Measurements from ENCODE around the gene TSEN54. TPM values are rescaled to one million over a fixed set of nuclear protein-coding genes. Genes with fewer than 3 reads are reported as not detected.

TSEN54 gene
- total RNA-seq, 2 experiments from 2014 or later, result 73.3 to 78.7 TPM

GRCh38 chr17:75555679-75556153, 39.4 kb downstream of the TSEN54 start:
- Histone ChIP-seq H3K4me1 (ENCODE audit: insufficient read depth, low read length) (no peaks in the 10 kb centered on the region), H3K36me3 (ENCODE audit: insufficient read depth, low read length) (peaks cover 10% of the 10 kb centered on the region), H3K9me3 (ENCODE audit: control insufficient read depth in 1 of 2, insufficient read depth in 1 of 2, low read length in 2 of 2) (no peaks in the 10 kb centered on the region), H3K27me3 (ENCODE audit: control insufficient read depth in 1 of 2, insufficient read depth in 2 of 2, low read length in 2 of 2) (no peaks in the 10 kb centered on the region), H3K27ac (ENCODE audit: low read depth in 1 of 2, low read length in 2 of 2) (no peak overlapping the region), H3K4me3 (ENCODE audit: low read length) (no peak overlapping the region)
- POLR2A ChIA-PET, result no interaction called here
- H3K9me3 Mint-ChIP-seq, result no peaks in the 10 kb centered on the region
- DNase-seq (no peak), ATAC-seq (ENCODE audit: poor library complexity) (no peak)
- no peak for TF ChIP-seq CTCF (IDR thresholded peaks at IDR 0.05)
- peaks cover 4% of the 10 kb centered on the region for H3K36me3 Mint-ChIP-seq (ENCODE audit: low read depth)
- H3K4me1 Mint-ChIP-seq (ENCODE audit: low read depth), result no peaks in the 10 kb centered on the region
- no peaks in the 10 kb centered on the region for H3K27me3 Mint-ChIP-seq
- no peak overlapping the region for H3K4me3 Mint-ChIP-seq
- intact Hi-C loops (cut with DNase I, micrococcal nuclease), result no loop called here
- CTCF ChIA-PET, result no interaction called here
- no peak overlapping the region for H3K27ac Mint-ChIP-seq

GRCh38 chr17:75557075-75557851, 40.9 kb downstream of the TSEN54 start:
- Histone ChIP-seq H3K27ac (ENCODE audit: low read depth in 1 of 2, low read length in 2 of 2) (no peak overlapping the region), H3K4me1 (ENCODE audit: insufficient read depth, low read length) (no peaks in the 10 kb centered on the region), H3K4me3 (ENCODE audit: low read length) (no peak overlapping the region), H3K27me3 (ENCODE audit: control insufficient read depth in 1 of 2, insufficient read depth in 2 of 2, low read length in 2 of 2) (no peaks in the 10 kb centered on the region), H3K9me3 (ENCODE audit: control insufficient read depth in 1 of 2, insufficient read depth in 1 of 2, low read length in 2 of 2) (no peaks in the 10 kb centered on the region), H3K36me3 (ENCODE audit: insufficient read depth, low read length) (peaks cover 13% of the 10 kb centered on the region)
- Mint-ChIP-seq H3K27ac (no peak overlapping the region), H3K4me1 (ENCODE audit: low read depth) (no peaks in the 10 kb centered on the region), H3K27me3 (no peaks in the 10 kb centered on the region), H3K4me3 (no peak overlapping the region), H3K36me3 (ENCODE audit: low read depth) (peaks cover 8% of the 10 kb centered on the region), H3K9me3 (no peaks in the 10 kb centered on the region)
- ChIA-PET POLR2A (no interaction called here), CTCF (no interaction called here)
- no peak for DNase-seq
- TF ChIP-seq CTCF (IDR thresholded peaks at IDR 0.05), result no peak
- intact Hi-C loops (cut with DNase I, micrococcal nuclease), result no loop called here
- no peak for ATAC-seq (ENCODE audit: poor library complexity)

- CTCF ChIA-PET, result no interaction called here
- Mint-ChIP-seq H3K36me3 (ENCODE audit: low read depth) (peaks cover 11% of the 10 kb centered on the region), H3K9me3 (no peaks in the 10 kb centered on the region), H3K4me1 (ENCODE audit: low read depth) (no peaks in the 10 kb centered on the region), H3K4me3 (no peak overlapping the region), H3K27me3 (no peaks in the 10 kb centered on the region), H3K27ac (no peak overlapping the region)
- ATAC-seq (ENCODE audit: poor library complexity), result no peak
- Histone ChIP-seq H3K4me1 (ENCODE audit: insufficient read depth, low read length) (no peaks in the 10 kb centered on the region), H3K27ac (ENCODE audit: low read depth in 1 of 2, low read length in 2 of 2) (no peak overlapping the region), H3K36me3 (ENCODE audit: insufficient read depth, low read length) (peaks cover 18% of the 10 kb centered on the region), H3K27me3 (ENCODE audit: control insufficient read depth in 1 of 2, insufficient read depth in 2 of 2, low read length in 2 of 2) (no peaks in the 10 kb centered on the region), H3K9me3 (ENCODE audit: control insufficient read depth in 1 of 2, insufficient read depth in 1 of 2, low read length in 2 of 2) (no peaks in the 10 kb centered on the region), H3K4me3 (ENCODE audit: low read length) (no peak overlapping the region)
- intact Hi-C loops (cut with DNase I, micrococcal nuclease), result no loop called here
- TF ChIP-seq CTCF (IDR thresholded peaks at IDR 0.05), result no peak
- DNase-seq, result no peak
- POLR2A ChIA-PET, result no interaction called here
Measured at GRCh38 chr17:75557852-75558665, 41.7 kb downstream of the TSEN54 start.

All from CD4-positive, alpha-beta T cell (primary cell).